Measurements from ENCODE around the gene SEPTIN11.

DNA sequence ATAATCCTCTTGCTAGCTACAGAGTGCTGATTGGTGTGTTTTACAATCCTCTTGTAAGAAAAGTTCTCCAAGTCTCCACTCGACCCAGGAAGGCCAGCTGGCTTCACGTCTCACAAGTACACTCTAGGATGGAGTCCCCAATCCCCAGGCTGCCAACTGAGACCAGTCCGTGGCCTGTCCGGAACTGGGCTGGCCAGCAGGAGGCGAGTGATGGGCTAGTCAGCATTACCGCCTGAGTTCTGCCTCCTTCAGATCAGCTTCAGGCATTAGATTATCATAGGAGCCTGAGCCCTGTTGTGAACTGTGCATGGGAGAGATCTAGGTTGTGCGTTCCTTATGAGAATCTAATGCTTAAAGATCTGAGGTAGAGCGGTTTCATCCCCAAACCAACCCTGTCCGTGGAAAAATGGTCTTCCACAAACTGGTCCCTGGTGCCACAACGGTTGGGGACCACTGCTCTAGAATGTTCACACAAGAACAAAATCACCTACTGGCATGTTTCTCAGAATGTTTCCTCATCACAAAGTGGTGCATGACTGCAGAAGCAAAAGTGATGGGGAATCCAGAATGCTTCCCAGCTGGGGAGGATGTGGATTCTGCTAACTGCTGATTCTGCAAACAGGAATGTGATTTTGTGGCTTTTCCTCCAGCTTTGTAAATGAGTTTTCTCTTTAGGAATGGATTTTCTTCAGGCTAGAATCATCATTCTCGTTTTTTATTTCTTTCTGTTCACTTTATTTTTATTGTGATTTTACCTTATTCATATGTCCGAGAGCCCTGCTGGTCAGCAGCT, 40.9 kb downstream of the SEPTIN11 start:
- TF ChIP-seq, protein P1, sequence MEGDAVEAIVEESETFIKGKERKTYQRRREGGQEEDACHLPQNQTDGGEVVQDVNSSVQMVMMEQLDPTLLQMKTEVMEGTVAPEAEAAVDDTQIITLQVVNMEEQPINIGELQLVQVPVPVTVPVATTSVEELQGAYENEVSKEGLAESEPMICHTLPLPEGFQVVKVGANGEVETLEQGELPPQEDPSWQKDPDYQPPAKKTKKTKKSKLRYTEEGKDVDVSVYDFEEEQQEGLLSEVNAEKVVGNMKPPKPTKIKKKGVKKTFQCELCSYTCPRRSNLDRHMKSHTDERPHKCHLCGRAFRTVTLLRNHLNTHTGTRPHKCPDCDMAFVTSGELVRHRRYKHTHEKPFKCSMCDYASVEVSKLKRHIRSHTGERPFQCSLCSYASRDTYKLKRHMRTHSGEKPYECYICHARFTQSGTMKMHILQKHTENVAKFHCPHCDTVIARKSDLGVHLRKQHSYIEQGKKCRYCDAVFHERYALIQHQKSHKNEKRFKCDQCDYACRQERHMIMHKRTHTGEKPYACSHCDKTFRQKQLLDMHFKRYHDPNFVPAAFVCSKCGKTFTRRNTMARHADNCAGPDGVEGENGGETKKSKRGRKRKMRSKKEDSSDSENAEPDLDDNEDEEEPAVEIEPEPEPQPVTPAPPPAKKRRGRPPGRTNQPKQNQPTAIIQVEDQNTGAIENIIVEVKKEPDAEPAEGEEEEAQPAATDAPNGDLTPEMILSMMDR (IDR thresholded peaks at IDR 0.05 in 2 of 3, conservative IDR thresholded peaks at IDR 0.05 in 1 of 3; ENCODE audit: insufficient read depth in 2 of 3, low read depth in 1 of 3, low read length in 3 of 3), result no peak
- TF ChIP-seq MEF2A (IDR thresholded peaks at IDR 0.05; ENCODE audit: control insufficient read depth, low read depth, low read length), result no peak
- no peak for TF ChIP-seq U2AF1 (optimal IDR thresholded peaks at IDR 0.05; ENCODE audit: low read depth, low read length)
- TF ChIP-seq ZFP1 (CRISPR knock-in tag; IDR thresholded peaks at IDR 0.05), result no peak
- TF ChIP-seq, protein P2, sequence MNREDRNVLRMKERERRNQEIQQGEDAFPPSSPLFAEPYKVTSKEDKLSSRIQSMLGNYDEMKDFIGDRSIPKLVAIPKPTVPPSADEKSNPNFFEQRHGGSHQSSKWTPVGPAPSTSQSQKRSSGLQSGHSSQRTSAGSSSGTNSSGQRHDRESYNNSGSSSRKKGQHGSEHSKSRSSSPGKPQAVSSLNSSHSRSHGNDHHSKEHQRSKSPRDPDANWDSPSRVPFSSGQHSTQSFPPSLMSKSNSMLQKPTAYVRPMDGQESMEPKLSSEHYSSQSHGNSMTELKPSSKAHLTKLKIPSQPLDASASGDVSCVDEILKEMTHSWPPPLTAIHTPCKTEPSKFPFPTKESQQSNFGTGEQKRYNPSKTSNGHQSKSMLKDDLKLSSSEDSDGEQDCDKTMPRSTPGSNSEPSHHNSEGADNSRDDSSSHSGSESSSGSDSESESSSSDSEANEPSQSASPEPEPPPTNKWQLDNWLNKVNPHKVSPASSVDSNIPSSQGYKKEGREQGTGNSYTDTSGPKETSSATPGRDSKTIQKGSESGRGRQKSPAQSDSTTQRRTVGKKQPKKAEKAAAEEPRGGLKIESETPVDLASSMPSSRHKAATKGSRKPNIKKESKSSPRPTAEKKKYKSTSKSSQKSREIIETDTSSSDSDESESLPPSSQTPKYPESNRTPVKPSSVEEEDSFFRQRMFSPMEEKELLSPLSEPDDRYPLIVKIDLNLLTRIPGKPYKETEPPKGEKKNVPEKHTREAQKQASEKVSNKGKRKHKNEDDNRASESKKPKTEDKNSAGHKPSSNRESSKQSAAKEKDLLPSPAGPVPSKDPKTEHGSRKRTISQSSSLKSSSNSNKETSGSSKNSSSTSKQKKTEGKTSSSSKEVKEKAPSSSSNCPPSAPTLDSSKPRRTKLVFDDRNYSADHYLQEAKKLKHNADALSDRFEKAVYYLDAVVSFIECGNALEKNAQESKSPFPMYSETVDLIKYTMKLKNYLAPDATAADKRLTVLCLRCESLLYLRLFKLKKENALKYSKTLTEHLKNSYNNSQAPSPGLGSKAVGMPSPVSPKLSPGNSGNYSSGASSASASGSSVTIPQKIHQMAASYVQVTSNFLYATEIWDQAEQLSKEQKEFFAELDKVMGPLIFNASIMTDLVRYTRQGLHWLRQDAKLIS (CRISPR knock-in tag; IDR thresholded peaks at IDR 0.05), result no peak
- no peak for TF ChIP-seq ZKSCAN1 (IDR thresholded peaks at IDR 0.05; ENCODE audit: low read depth, low read length)
